Measurements from ENCODE around the gene SUSD4. TPM values are rescaled to one million over a fixed set of nuclear protein-coding genes. Genes with fewer than 3 reads are reported as not detected.

The SUSD4 gene
- total and polyA plus RNA-seq, 10 of the 15 experiments (the other 5 are each of a cell fraction or from before 2014, with no cell fraction given) = 0.13 to 1.1 (median 0.26) TPM; not detected in 3

- no peaks in the 10 kb centered on the region for H4K20me1 ChIP-seq (ENCODE audit: control insufficient read depth, insufficient read depth)
- BruUV-seq (replicated peaks) = no TSS peak
- TF ChIP-seq SMAD1 (IDR thresholded peaks at IDR 0.05; ENCODE audit: low read depth, partially characterized antibody) = no peak
- TF ChIP-seq ETV6 (conservative IDR thresholded peaks at IDR 0.05 in 1 of 2, IDR thresholded peaks at IDR 0.05 in 1 of 2; ENCODE audit: borderline replicate concordance in 1 of 2, low read depth in 1 of 2) = no peak
- no peak for TF ChIP-seq ZNF622 (IDR thresholded peaks at IDR 0.05)
- TF ChIP-seq KAT2A (conservative IDR thresholded peaks at IDR 0.05; ENCODE audit: control insufficient read depth, low read depth, low read length) = no peak
- TF ChIP-seq CREB1 (IDR thresholded peaks at IDR 0.05; ENCODE audit: low read depth) = no peak
- TF ChIP-seq E2F4 (IDR thresholded peaks at IDR 0.05; ENCODE audit: low read depth, low read length) = no peak
- no peak for TF ChIP-seq NFYA (IDR thresholded peaks at IDR 0.05; ENCODE audit: borderline replicate concordance, low read depth, low read length)
- no peak for TF ChIP-seq ZSCAN29 (IDR thresholded peaks at IDR 0.05)
- TF ChIP-seq CHD2 (IDR thresholded peaks at IDR 0.05; ENCODE audit: borderline replicate concordance, low read depth, low read length) = no peak
- no peak for TF ChIP-seq ESRRA (IDR thresholded peaks at IDR 0.05; ENCODE audit: low read length)
- no peak for TF ChIP-seq ZBED1 (IDR thresholded peaks at IDR 0.05; ENCODE audit: borderline replicate concordance)
- intact Hi-C loops (cut with micrococcal nuclease; ENCODE audit: unreplicated experiment) (loop anchor here (10.0 kb wide), 1 partner anchor 219 kb away; no protein-coding TSS in a partner anchor), in situ Hi-C loops (cut with MboI) (no loop called here)
- H3K4me2 ChIP-seq (ENCODE audit: control insufficient read depth, insufficient read depth) = no peak overlapping the region
- H3K27ac ChIP-seq (ENCODE audit: control insufficient read depth, insufficient read depth) = no peak overlapping the region
- H2AFZ ChIP-seq (ENCODE audit: control insufficient read depth, low read depth, low read length) = no peak overlapping the region
- CTCF ChIA-PET = no interaction called here
- FAIRE-seq (no peak), DNase-seq (ENCODE audit: low read depth, low spot score) (no peak), ATAC-seq (no peak)
- 23% methylated on average over 5 of the region's 6 CpGs for WGBS (ENCODE audit: insufficient coverage, insufficient replicate concordance, low lambda C conversion rate, missing lambda C conversion rate)
- RAD21 ChIA-PET (ENCODE audit: unreplicated experiment) = no interaction called here
- no peaks in the 10 kb centered on the region for H3K9me3 ChIP-seq (replicated peaks; ENCODE audit: control insufficient read depth, insufficient read depth, low read length)
- no peaks in the 10 kb centered on the region for H3K4me1 ChIP-seq (ENCODE audit: control insufficient read depth, insufficient read depth, low read length)
- H3K9ac ChIP-seq (ENCODE audit: control insufficient read depth, insufficient read depth, low read length) = no peak overlapping the region
- no peaks in the 10 kb centered on the region for H3K36me3 ChIP-seq (ENCODE audit: control insufficient read depth in 2 of 2, insufficient read depth in 2 of 2, low read length in 1 of 2)
- H3K79me2 ChIP-seq (ENCODE audit: control insufficient read depth, insufficient read depth, low read length) = no peaks in the 10 kb centered on the region
- SMC1A ChIA-PET (ENCODE audit: uncharacterized antibody, unreplicated experiment) = no interaction called here
- POLR2A ChIA-PET = interaction anchor here (0.7 kb wide), 1 partner anchor 112 kb away, joined by 4 read pairs; no protein-coding TSS in a partner anchor
- H3K4me3 ChIP-seq = no peak overlapping the region
- H3K27me3 ChIP-seq (replicated peaks in 1 of 2; ENCODE audit: control insufficient read depth in 2 of 2, insufficient read depth in 2 of 2, low read length in 1 of 2) = peaks cover 0 to 5% of the 10 kb centered on the region in 2 experiments; a peak in 2 of 4 replicates
Measured at GRCh38 chr1:223353939-223354338, 10.0 kb downstream of the SUSD4 start.

Data from GM12878 (cell line).